Measurements from ENCODE around the gene ACVRL1.

The ACVRL1 gene

DNA sequence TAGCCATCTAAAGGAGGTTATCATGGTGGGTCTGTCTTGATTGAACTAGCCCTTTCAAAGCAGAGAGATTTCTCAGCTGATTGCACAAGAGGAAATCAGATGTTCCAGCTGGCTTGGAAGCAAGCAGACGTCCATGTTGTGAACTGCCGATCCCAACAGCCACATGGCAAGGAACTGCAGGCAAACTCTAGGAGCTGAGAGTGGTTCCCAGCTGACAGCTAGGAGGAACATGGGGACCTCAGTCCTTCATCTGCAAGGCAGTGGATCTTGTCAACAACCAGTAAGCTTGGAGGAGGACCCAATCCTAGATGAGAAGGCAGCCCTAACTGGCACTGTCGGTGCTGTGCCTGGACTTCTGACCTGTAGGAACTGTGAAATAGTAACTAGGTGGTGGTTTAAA lies 51.9 kb downstream of the ACVRL1 start:
- DNase-seq (ENCODE audit: low spot score): no peak
- in situ Hi-C loops (cut with MboI; ENCODE audit: low pct_unique_long_range_greater_than_20kb, low sequenced_read_pairs, unreplicated experiment): no loop called here
- TF ChIP-seq, protein P1, sequence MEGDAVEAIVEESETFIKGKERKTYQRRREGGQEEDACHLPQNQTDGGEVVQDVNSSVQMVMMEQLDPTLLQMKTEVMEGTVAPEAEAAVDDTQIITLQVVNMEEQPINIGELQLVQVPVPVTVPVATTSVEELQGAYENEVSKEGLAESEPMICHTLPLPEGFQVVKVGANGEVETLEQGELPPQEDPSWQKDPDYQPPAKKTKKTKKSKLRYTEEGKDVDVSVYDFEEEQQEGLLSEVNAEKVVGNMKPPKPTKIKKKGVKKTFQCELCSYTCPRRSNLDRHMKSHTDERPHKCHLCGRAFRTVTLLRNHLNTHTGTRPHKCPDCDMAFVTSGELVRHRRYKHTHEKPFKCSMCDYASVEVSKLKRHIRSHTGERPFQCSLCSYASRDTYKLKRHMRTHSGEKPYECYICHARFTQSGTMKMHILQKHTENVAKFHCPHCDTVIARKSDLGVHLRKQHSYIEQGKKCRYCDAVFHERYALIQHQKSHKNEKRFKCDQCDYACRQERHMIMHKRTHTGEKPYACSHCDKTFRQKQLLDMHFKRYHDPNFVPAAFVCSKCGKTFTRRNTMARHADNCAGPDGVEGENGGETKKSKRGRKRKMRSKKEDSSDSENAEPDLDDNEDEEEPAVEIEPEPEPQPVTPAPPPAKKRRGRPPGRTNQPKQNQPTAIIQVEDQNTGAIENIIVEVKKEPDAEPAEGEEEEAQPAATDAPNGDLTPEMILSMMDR (IDR thresholded peaks at IDR 0.05; ENCODE audit: extremely low read depth, insufficient read depth, missing control alignments): no peak

DNA sequence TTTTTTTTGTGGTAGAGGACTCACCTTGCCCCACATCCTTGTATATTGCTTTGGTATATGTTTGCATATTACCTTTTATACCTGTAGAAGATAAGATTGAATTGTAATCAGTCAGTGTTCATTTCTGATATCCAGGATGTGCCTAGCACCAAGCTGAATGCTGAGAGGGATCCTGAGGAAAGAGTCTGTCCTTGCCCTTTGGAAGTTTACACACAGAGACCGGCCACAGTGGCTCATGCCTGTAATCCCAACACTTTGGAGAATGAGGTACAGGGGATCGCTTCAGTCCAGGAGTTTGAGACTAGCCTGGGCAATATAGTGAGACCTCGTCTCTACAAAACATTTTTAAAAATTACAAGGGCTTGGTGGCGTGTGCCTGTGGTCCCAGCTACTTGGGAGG lies 52.6 kb downstream of the ACVRL1 start:
- TF ChIP-seq, protein P1 (IDR thresholded peaks at IDR 0.05; ENCODE audit: extremely low read depth, insufficient read depth, missing control alignments): no peak
- DNase-seq (ENCODE audit: low spot score): no peak
- in situ Hi-C loops (cut with MboI; ENCODE audit: low pct_unique_long_range_greater_than_20kb, low sequenced_read_pairs, unreplicated experiment): no loop called here

DNA sequence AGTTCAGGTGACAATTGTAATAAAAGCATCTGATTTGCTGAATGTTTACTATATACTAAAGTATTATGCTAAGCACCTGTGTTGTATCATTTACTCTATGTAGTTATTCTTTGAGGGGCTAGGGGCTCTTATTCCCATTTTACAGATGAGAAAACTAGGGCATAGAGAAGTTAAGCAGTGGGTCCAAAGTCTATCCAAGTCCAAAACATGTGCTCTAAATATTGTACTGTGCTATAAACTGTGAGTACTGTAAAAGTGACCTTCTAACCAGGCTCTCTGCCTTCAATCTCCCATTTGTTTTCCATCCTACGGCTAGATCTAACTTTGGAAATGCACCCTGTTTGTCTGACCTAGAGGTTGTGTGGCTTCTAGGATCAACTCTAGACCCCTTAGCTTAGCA lies 53.2 kb downstream of the ACVRL1 start:
- TF ChIP-seq, protein P1 (IDR thresholded peaks at IDR 0.05; ENCODE audit: extremely low read depth, insufficient read depth, missing control alignments): no peak
- in situ Hi-C loops (cut with MboI; ENCODE audit: low pct_unique_long_range_greater_than_20kb, low sequenced_read_pairs, unreplicated experiment): no loop called here
- no peak for DNase-seq (ENCODE audit: low spot score)

DNA sequence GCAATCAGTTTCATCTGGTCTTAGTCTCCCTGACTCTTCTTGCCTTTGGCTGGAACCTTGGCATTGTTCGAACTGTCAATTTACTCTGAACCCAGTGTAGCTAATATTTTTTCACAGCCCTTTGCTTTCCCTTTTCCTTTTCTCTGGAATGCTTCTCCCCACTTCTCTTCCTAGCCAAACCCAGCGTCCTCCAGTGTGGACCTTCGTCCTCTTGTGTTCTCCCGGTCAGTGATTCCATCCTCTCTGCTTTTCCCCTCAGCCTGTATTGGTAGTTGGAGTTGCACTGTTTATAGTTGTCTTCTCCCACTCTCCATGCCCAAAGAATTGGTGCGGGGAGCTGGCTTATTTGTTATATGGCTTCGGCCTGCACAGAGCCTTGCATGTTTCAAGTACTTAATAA lies 53.6 kb downstream of the ACVRL1 start:
- TF ChIP-seq, protein P1 (IDR thresholded peaks at IDR 0.05; ENCODE audit: extremely low read depth, insufficient read depth, missing control alignments): no peak
- no peak for DNase-seq (ENCODE audit: low spot score)
- in situ Hi-C loops (cut with MboI; ENCODE audit: low pct_unique_long_range_greater_than_20kb, low sequenced_read_pairs, unreplicated experiment): no loop called here

DNA sequence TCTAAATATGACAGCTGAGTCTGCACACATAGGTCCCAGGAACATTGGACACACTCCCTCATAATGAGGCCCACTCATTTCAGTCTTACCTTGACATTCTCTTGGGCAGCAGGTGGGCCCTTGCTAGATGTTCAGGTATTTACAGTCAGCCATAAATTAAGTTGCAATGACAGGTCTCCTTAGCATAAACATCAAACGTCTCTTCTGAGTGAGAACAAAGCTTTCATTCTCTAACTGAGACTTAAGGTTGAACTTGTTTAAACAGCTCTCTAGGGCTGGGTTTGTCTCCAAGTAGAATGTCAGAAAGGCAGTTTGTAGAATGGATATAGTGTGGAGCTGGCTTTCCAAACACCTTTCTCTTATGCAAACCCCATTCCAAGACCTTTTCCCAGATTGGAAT lies 54.5 kb downstream of the ACVRL1 start:
- TF ChIP-seq, protein P1 (IDR thresholded peaks at IDR 0.05; ENCODE audit: extremely low read depth, insufficient read depth, missing control alignments): no peak
- in situ Hi-C loops (cut with MboI; ENCODE audit: low pct_unique_long_range_greater_than_20kb, low sequenced_read_pairs, unreplicated experiment): no loop called here

DNA sequence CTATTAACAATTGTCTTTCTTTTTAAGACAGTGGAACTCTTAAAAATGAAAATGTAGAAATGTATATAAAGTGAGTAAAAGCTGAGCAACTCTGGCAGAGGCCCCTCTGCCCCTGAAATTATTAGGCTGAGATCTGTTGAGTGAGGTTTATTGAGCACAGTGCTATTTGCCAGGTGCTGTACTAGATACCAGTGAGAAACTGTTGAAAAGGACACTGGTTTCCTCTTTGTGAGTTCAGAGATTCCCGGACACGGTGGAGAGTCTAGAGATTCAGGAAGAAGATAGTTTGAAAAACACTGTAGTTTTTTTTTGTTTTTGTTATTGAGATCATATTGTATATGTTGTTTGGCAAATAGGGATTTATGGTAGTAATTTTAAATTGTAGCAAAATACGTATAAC lies 55.4 kb downstream of the ACVRL1 start:
- in situ Hi-C loops (cut with MboI; ENCODE audit: low pct_unique_long_range_greater_than_20kb, low sequenced_read_pairs, unreplicated experiment): no loop called here
- TF ChIP-seq, protein P1 (IDR thresholded peaks at IDR 0.05; ENCODE audit: extremely low read depth, insufficient read depth, missing control alignments): no peak
- DNase-seq (ENCODE audit: low spot score): no peak

More for the DNA sequence above, 54.5 kb downstream of the ACVRL1 start:
- DNase-seq (ENCODE audit: low spot score): no peak

DNA sequence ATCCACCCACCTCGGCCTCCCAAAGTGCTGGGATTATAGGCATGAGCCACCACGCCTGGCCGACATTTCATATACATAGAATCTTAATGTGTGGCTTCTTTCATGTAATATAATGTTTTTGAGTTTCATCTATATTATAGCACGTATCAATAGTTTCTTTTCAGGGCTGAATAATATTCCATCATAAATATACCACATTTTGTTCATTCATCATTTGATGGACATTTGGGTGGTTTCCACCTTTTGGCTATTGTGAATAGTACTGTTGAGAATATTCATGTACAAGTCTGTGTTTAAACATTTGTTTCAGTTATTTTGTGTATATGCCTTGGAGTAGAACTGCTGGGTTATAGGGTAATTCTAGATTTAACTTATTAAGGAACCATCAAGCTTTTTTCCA lies 56.2 kb downstream of the ACVRL1 start:
- in situ Hi-C loops (cut with MboI; ENCODE audit: low pct_unique_long_range_greater_than_20kb, low sequenced_read_pairs, unreplicated experiment): no loop called here
- DNase-seq (ENCODE audit: low spot score): no peak
- TF ChIP-seq, protein P1 (IDR thresholded peaks at IDR 0.05; ENCODE audit: extremely low read depth, insufficient read depth, missing control alignments): no peak

Measured in GM13977 (cell line).